GM23338 (cell line): ENCODE data around the gene SEPHS1. TPM values are rescaled to one million over a fixed set of nuclear protein-coding genes. Genes with fewer than 3 reads are reported as not detected.

Experiments used
- ATAC-seq: fragments of 200-7000 bp; cut with Tn5 transposase; 3 replicates; pipeline ENCODE4 v1.9.1; 2020
- DNase-seq: peaks from one replicate; pipeline ENCODE4 v3.0.0-alpha.2; 2015; ENCODE audit warnings: low spot score
- H2AFZ ChIP-seq: fragments of 200-600 bp; sonication (generic); 2 replicates; pipeline ENCODE4 v1.8.0; 2016; ENCODE audit warnings: antibody characterized with exemption, mild to moderate bottlenecking, moderate library complexity
- H3F3A ChIP-seq: fragments of 200-600 bp; sonication (generic); replicated peaks from 2 replicates; pipeline ENCODE4 v1.8.0; 2017; ENCODE audit warnings: antibody characterized with exemption, mixed run types, low read depth
- H3K27ac ChIP-seq: fragments of 200-600 bp; sonication (generic); 2 replicates; pipeline ENCODE4 v1.6.1; 2016; ENCODE audit warnings: low read depth
- H3K27me3 ChIP-seq: fragments of 200-600 bp; sonication (generic); 2 replicates; pipeline ENCODE4 v1.8.0; 2016; ENCODE audit warnings: mild to moderate bottlenecking, mixed run types, moderate library complexity; ENCODE audit not compliant: insufficient read depth
- H3K36me3 ChIP-seq: fragments of 200-600 bp; sonication (generic); 2 replicates; pipeline ENCODE4 v1.8.0; 2016; ENCODE audit warnings: mild to moderate bottlenecking; ENCODE audit not compliant: insufficient read depth
- H3K4me1 ChIP-seq: fragments of 200-600 bp; sonication (generic); 2 replicates; pipeline ENCODE4 v1.8.0; 2016; ENCODE audit warnings: mild to moderate bottlenecking, moderate library complexity; ENCODE audit not compliant: insufficient read depth
- H3K4me2 ChIP-seq: fragments of 200-600 bp; sonication (generic); 2 replicates; pipeline ENCODE4 v1.7.1; 2017; ENCODE audit warnings: mixed run types
- H3K4me3 ChIP-seq: fragments of 200-600 bp; sonication (generic); 2 replicates; pipeline ENCODE4 v1.6.1; 2016; ENCODE audit warnings: mixed run types
- H3K79me2 ChIP-seq: fragments of 200-600 bp; sonication (generic); replicated peaks from 2 replicates; pipeline ENCODE4 v1.8.0; 2017; ENCODE audit warnings: mild to moderate bottlenecking; ENCODE audit not compliant: insufficient read depth
- H3K9me2 ChIP-seq: fragments of 200-600 bp; sonication (generic); 2 replicates; pipeline ENCODE4 v1.8.0; 2017; ENCODE audit not compliant: insufficient read depth
- H4K20me1 ChIP-seq: fragments of 200-600 bp; sonication (generic); replicated peaks from 2 replicates; pipeline ENCODE4 v1.8.0; 2017; ENCODE audit warnings: mild to moderate bottlenecking; ENCODE audit not compliant: insufficient read depth
- H3K27ac Mint-ChIP-seq: 2 replicates; pipeline ENCODE4 v1.8.0; 2020; ENCODE audit warnings: inconsistent platforms, mild to moderate bottlenecking, moderate library complexity, mixed read lengths
- H3K27me3 Mint-ChIP-seq: 3 replicates; pipeline ENCODE4 v1.8.0; 2022; ENCODE audit warnings: low read depth, mild to moderate bottlenecking, moderate library complexity, mixed read lengths, inconsistent platforms; ENCODE audit not compliant: insufficient read depth, poor library complexity
- H3K36me3 Mint-ChIP-seq: 3 replicates; pipeline ENCODE4 v1.8.0; 2021; ENCODE audit warnings: low read depth, mild to moderate bottlenecking, inconsistent platforms, moderate library complexity, mixed read lengths
- H3K4me1 Mint-ChIP-seq: 3 replicates; pipeline ENCODE4 v1.8.0; 2020; ENCODE audit warnings: mild to moderate bottlenecking, inconsistent platforms, mixed read lengths
- H3K4me3 Mint-ChIP-seq: 3 replicates; pipeline ENCODE4 v1.8.0; 2021; ENCODE audit warnings: moderate library complexity, mild to moderate bottlenecking, inconsistent platforms, mixed read lengths
- H3K9me3 Mint-ChIP-seq: 3 replicates; pipeline ENCODE4 v1.8.0; 2020; ENCODE audit warnings: moderate library complexity, mild to moderate bottlenecking, inconsistent platforms, mixed read lengths
- CREB1 ChIP-seq: fragments of 250-450 bp; sonication (Bioruptor Pico); IDR thresholded peaks from 2 replicates; pipeline ENCODE4 v1.5.0; 2020; ENCODE audit warnings: low read depth, mild to moderate bottlenecking, moderate library complexity
- CTCF ChIP-seq, 2 experiments: fragments of 200-600 bp in 1 of 2; sonication (generic) in 1 of 2; conservative IDR thresholded peaks; 2 replicates each; pipeline versions ENCODE4 v1.5.1 to v1.6.1; 2016 to 2017; ENCODE audit warnings: antibody characterized with exemption in 2 of 2, low read depth in 2 of 2, mild to moderate bottlenecking in 2 of 2, moderate library complexity in 1 of 2
- ETS1 ChIP-seq: IDR thresholded peaks from 2 replicates; pipeline ENCODE4 v1.6.1; 2016; ENCODE audit warnings: antibody characterized with exemption
- EZH2 ChIP-seq: fragments of 200-600 bp; sonication (generic); IDR thresholded peaks from one replicate; pipeline ENCODE4 v1.8.0; 2017; ENCODE audit warnings: antibody characterized with exemption, mild to moderate bottlenecking, low read depth; ENCODE audit not compliant: unreplicated experiment
- EZH2phosphoT487 ChIP-seq: fragments of 200-600 bp; sonication (generic); IDR thresholded peaks from one replicate; pipeline ENCODE4 v1.8.1; 2018; ENCODE audit warnings: antibody characterized with exemption; ENCODE audit not compliant: unreplicated experiment
- NANOG ChIP-seq: IDR thresholded peaks from 2 replicates; pipeline ENCODE4 v1.6.1; 2016; ENCODE audit warnings: antibody characterized with exemption, borderline replicate concordance
- STAT1 ChIP-seq: IDR thresholded peaks from one replicate; pipeline ENCODE4 v1.6.1; 2016; ENCODE audit warnings: antibody characterized with exemption; ENCODE audit not compliant: unreplicated experiment
- polyA plus RNA-seq: library from polyadenylated mRNA; unstranded; fragments of >200 nt; fragmentation: Nextera tagmentation; extraction: Ambion mirVana; gene quantifications from 2 replicates; pipeline ENCODE4 v1.2.1, GENCODE V29; 2016
- total RNA-seq: library from RNA; depleted of rRNA; stranded (reverse); fragments of >200 nt; shearing (Covaris generic); gene quantifications from 2 replicates; pipeline ENCODE4 v1.2.3, GENCODE V29; 2014
- TF ChIP-seq, protein P1 (sequence below): IDR thresholded peaks from one replicate; pipeline ENCODE4 v1.6.1; 2018; ENCODE audit warnings: antibody characterized with exemption; ENCODE audit not compliant: unreplicated experiment

Gene SEPHS1
- total and polyA plus RNA-seq, 2 experiments from 2014 or later, result 260 to 609 TPM

DNA sequence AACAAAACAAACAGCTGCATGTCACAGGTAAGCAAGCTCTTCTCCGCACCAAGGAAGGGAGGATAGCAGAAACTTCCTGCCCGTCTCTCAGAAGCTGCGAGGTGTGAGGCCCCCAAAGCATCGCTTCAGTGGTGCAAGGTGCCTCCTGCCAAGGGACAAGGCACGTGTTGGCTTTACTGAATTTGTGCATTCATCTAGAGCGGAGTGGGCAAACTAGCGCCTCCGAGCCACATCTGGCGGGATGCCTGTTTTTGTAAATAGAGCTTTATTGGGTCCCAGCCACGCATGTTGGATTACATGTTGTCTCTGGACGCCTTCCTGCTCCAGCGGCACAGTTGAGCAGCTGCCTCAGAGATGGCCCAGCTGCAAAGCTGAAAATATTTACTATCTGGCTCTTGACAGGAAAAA lies 75.9 kb downstream of the SEPHS1 start (continued):
- TF ChIP-seq, protein P1, sequence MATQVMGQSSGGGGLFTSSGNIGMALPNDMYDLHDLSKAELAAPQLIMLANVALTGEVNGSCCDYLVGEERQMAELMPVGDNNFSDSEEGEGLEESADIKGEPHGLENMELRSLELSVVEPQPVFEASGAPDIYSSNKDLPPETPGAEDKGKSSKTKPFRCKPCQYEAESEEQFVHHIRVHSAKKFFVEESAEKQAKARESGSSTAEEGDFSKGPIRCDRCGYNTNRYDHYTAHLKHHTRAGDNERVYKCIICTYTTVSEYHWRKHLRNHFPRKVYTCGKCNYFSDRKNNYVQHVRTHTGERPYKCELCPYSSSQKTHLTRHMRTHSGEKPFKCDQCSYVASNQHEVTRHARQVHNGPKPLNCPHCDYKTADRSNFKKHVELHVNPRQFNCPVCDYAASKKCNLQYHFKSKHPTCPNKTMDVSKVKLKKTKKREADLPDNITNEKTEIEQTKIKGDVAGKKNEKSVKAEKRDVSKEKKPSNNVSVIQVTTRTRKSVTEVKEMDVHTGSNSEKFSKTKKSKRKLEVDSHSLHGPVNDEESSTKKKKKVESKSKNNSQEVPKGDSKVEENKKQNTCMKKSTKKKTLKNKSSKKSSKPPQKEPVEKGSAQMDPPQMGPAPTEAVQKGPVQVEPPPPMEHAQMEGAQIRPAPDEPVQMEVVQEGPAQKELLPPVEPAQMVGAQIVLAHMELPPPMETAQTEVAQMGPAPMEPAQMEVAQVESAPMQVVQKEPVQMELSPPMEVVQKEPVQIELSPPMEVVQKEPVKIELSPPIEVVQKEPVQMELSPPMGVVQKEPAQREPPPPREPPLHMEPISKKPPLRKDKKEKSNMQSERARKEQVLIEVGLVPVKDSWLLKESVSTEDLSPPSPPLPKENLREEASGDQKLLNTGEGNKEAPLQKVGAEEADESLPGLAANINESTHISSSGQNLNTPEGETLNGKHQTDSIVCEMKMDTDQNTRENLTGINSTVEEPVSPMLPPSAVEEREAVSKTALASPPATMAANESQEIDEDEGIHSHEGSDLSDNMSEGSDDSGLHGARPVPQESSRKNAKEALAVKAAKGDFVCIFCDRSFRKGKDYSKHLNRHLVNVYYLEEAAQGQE, result no peak
- TF ChIP-seq EZH2phosphoT487, result no peak
- no peak for TF ChIP-seq ETS1
- no peak for TF ChIP-seq EZH2
- TF ChIP-seq CTCF (conservative IDR thresholded peaks at IDR 0.05; ENCODE audit: low read depth in 2 of 2), result no peak
- no peak for TF ChIP-seq STAT1
- no peak for TF ChIP-seq NANOG
- TF ChIP-seq CREB1, result no peak

GRCh38 chr10:13271552-13272163 lies 76.4 kb downstream of the SEPHS1 start:
- no peak overlapping the region for H3K4me3 ChIP-seq
- peak; percentile 95 for ATAC-seq
- H3F3A ChIP-seq, result peaks cover 12% of the 10 kb centered on the region
- Mint-ChIP-seq H3K36me3 (0 out of 3 replicates have a peak, but pooled peaks cover under 1% of the 10 kb centered on the region), H3K9me3 (no peaks in the 10 kb centered on the region), H3K4me3 (no peak overlapping the region), H3K4me1 (peaks cover 34% of the 10 kb centered on the region), H3K27ac (peak overlapping the region; percentile 47), H3K27me3 (peaks cover 13% of the 10 kb centered on the region)
- no peaks in the 10 kb centered on the region for H4K20me1 ChIP-seq
- no peaks in the 10 kb centered on the region for H3K79me2 ChIP-seq
- no peaks in the 10 kb centered on the region for H3K27me3 ChIP-seq
- peak overlapping the region; percentile 81 for H3K27ac ChIP-seq
- H3K4me1 ChIP-seq, result peaks cover 30% of the 10 kb centered on the region
- no peaks in the 10 kb centered on the region for H3K9me2 ChIP-seq
- TF ChIP-seq, protein P1, result no peak
- TF ChIP-seq CTCF (conservative IDR thresholded peaks at IDR 0.05; ENCODE audit: low read depth in 2 of 2) (peak; percentile 83 to 93), ETS1 (peak; percentile 60; the same call in 1 of the 2 replicates)
- no peaks in the 10 kb centered on the region for H3K36me3 ChIP-seq
- DNase-seq, result peak; percentile 91
- H3K4me2 ChIP-seq, result peak overlapping the region; percentile 40; the same call in 1 of the 2 replicates
- H2AFZ ChIP-seq, result peak overlapping the region; percentile 98
